GM23338 (cell line): ENCODE data around the gene OR1J1. TPM values are rescaled to one million over a fixed set of nuclear protein-coding genes. Genes with fewer than 3 reads are reported as not detected.

Experiments used
- ATAC-seq: fragments of 200-7000 bp; cut with Tn5 transposase; 3 replicates; pipeline ENCODE4 v1.9.1; 2020
- DNase-seq: peaks from one replicate; pipeline ENCODE4 v3.0.0-alpha.2; 2015; ENCODE audit warnings: low spot score
- H2AFZ ChIP-seq: fragments of 200-600 bp; sonication (generic); 2 replicates; pipeline ENCODE4 v1.8.0; 2016; ENCODE audit warnings: antibody characterized with exemption, mild to moderate bottlenecking, moderate library complexity
- H3F3A ChIP-seq: fragments of 200-600 bp; sonication (generic); replicated peaks from 2 replicates; pipeline ENCODE4 v1.8.0; 2017; ENCODE audit warnings: antibody characterized with exemption, mixed run types, low read depth
- H3K27ac ChIP-seq: fragments of 200-600 bp; sonication (generic); 2 replicates; pipeline ENCODE4 v1.6.1; 2016; ENCODE audit warnings: low read depth
- H3K27me3 ChIP-seq: fragments of 200-600 bp; sonication (generic); 2 replicates; pipeline ENCODE4 v1.8.0; 2016; ENCODE audit warnings: mild to moderate bottlenecking, mixed run types, moderate library complexity; ENCODE audit not compliant: insufficient read depth
- H3K36me3 ChIP-seq: fragments of 200-600 bp; sonication (generic); 2 replicates; pipeline ENCODE4 v1.8.0; 2016; ENCODE audit warnings: mild to moderate bottlenecking; ENCODE audit not compliant: insufficient read depth
- H3K4me1 ChIP-seq: fragments of 200-600 bp; sonication (generic); 2 replicates; pipeline ENCODE4 v1.8.0; 2016; ENCODE audit warnings: mild to moderate bottlenecking, moderate library complexity; ENCODE audit not compliant: insufficient read depth
- H3K4me2 ChIP-seq: fragments of 200-600 bp; sonication (generic); 2 replicates; pipeline ENCODE4 v1.7.1; 2017; ENCODE audit warnings: mixed run types
- H3K4me3 ChIP-seq: fragments of 200-600 bp; sonication (generic); 2 replicates; pipeline ENCODE4 v1.6.1; 2016; ENCODE audit warnings: mixed run types
- H3K79me2 ChIP-seq: fragments of 200-600 bp; sonication (generic); replicated peaks from 2 replicates; pipeline ENCODE4 v1.8.0; 2017; ENCODE audit warnings: mild to moderate bottlenecking; ENCODE audit not compliant: insufficient read depth
- H3K9me2 ChIP-seq: fragments of 200-600 bp; sonication (generic); 2 replicates; pipeline ENCODE4 v1.8.0; 2017; ENCODE audit not compliant: insufficient read depth
- H4K20me1 ChIP-seq: fragments of 200-600 bp; sonication (generic); replicated peaks from 2 replicates; pipeline ENCODE4 v1.8.0; 2017; ENCODE audit warnings: mild to moderate bottlenecking; ENCODE audit not compliant: insufficient read depth
- H3K27ac Mint-ChIP-seq: 2 replicates; pipeline ENCODE4 v1.8.0; 2020; ENCODE audit warnings: inconsistent platforms, mild to moderate bottlenecking, moderate library complexity, mixed read lengths
- H3K27me3 Mint-ChIP-seq: 3 replicates; pipeline ENCODE4 v1.8.0; 2022; ENCODE audit warnings: low read depth, mild to moderate bottlenecking, moderate library complexity, mixed read lengths, inconsistent platforms; ENCODE audit not compliant: insufficient read depth, poor library complexity
- H3K36me3 Mint-ChIP-seq: 3 replicates; pipeline ENCODE4 v1.8.0; 2021; ENCODE audit warnings: low read depth, mild to moderate bottlenecking, inconsistent platforms, moderate library complexity, mixed read lengths
- H3K4me1 Mint-ChIP-seq: 3 replicates; pipeline ENCODE4 v1.8.0; 2020; ENCODE audit warnings: mild to moderate bottlenecking, inconsistent platforms, mixed read lengths
- H3K4me3 Mint-ChIP-seq: 3 replicates; pipeline ENCODE4 v1.8.0; 2021; ENCODE audit warnings: moderate library complexity, mild to moderate bottlenecking, inconsistent platforms, mixed read lengths
- H3K9me3 Mint-ChIP-seq: 3 replicates; pipeline ENCODE4 v1.8.0; 2020; ENCODE audit warnings: moderate library complexity, mild to moderate bottlenecking, inconsistent platforms, mixed read lengths
- CREB1 ChIP-seq: fragments of 250-450 bp; sonication (Bioruptor Pico); IDR thresholded peaks from 2 replicates; pipeline ENCODE4 v1.5.0; 2020; ENCODE audit warnings: low read depth, mild to moderate bottlenecking, moderate library complexity
- CTCF ChIP-seq, 2 experiments: fragments of 200-600 bp in 1 of 2; sonication (generic) in 1 of 2; conservative IDR thresholded peaks; 2 replicates each; pipeline versions ENCODE4 v1.5.1 to v1.6.1; 2016 to 2017; ENCODE audit warnings: antibody characterized with exemption in 2 of 2, low read depth in 2 of 2, mild to moderate bottlenecking in 2 of 2, moderate library complexity in 1 of 2
- ETS1 ChIP-seq: IDR thresholded peaks from 2 replicates; pipeline ENCODE4 v1.6.1; 2016; ENCODE audit warnings: antibody characterized with exemption
- EZH2 ChIP-seq: fragments of 200-600 bp; sonication (generic); IDR thresholded peaks from one replicate; pipeline ENCODE4 v1.8.0; 2017; ENCODE audit warnings: antibody characterized with exemption, mild to moderate bottlenecking, low read depth; ENCODE audit not compliant: unreplicated experiment
- EZH2phosphoT487 ChIP-seq: fragments of 200-600 bp; sonication (generic); IDR thresholded peaks from one replicate; pipeline ENCODE4 v1.8.1; 2018; ENCODE audit warnings: antibody characterized with exemption; ENCODE audit not compliant: unreplicated experiment
- JUNB ChIP-seq: IDR thresholded peaks from one replicate; pipeline ENCODE4 v1.6.1; 2016; ENCODE audit warnings: antibody characterized with exemption; ENCODE audit not compliant: unreplicated experiment
- NANOG ChIP-seq: IDR thresholded peaks from 2 replicates; pipeline ENCODE4 v1.6.1; 2016; ENCODE audit warnings: antibody characterized with exemption, borderline replicate concordance
- POLR2AphosphoS5 ChIP-seq: IDR thresholded peaks from 2 replicates; pipeline ENCODE4 v1.6.1; 2016; ENCODE audit warnings: antibody characterized with exemption, low read depth
- REST ChIP-seq: IDR thresholded peaks from one replicate; pipeline ENCODE4 v1.6.1; 2018; ENCODE audit warnings: antibody characterized with exemption; ENCODE audit not compliant: unreplicated experiment
- STAT1 ChIP-seq: IDR thresholded peaks from one replicate; pipeline ENCODE4 v1.6.1; 2016; ENCODE audit warnings: antibody characterized with exemption; ENCODE audit not compliant: unreplicated experiment
- ZNF114 ChIP-seq: fragments of 250-450 bp; sonication (Bioruptor Pico); IDR thresholded peaks from 2 replicates; pipeline ENCODE4 v1.5.0; 2020; ENCODE audit warnings: mild to moderate bottlenecking, moderate library complexity
- ZNF331 ChIP-seq: fragments of 250-450 bp; sonication (Bioruptor Pico); IDR thresholded peaks from 2 replicates; pipeline ENCODE4 v1.5.0; 2020; ENCODE audit warnings: low read depth, mild to moderate bottlenecking, moderate library complexity
- ZNF462 ChIP-seq: fragments of 250-450 bp; sonication (Bioruptor Pico); IDR thresholded peaks from 2 replicates; pipeline ENCODE4 v1.5.0; 2020; ENCODE audit warnings: mild to moderate bottlenecking, moderate library complexity
- polyA plus RNA-seq: library from polyadenylated mRNA; unstranded; fragments of >200 nt; fragmentation: Nextera tagmentation; extraction: Ambion mirVana; gene quantifications from 2 replicates; pipeline ENCODE4 v1.2.1, GENCODE V29; 2016
- total RNA-seq: library from RNA; depleted of rRNA; stranded (reverse); fragments of >200 nt; shearing (Covaris generic); gene quantifications from 2 replicates; pipeline ENCODE4 v1.2.3, GENCODE V29; 2014

OR1J1 gene
- total and polyA plus RNA-seq, 2 experiments from 2014 or later, result not detected

- H4K20me1 ChIP-seq, result no peaks in the 10 kb centered on the region
Observed at GRCh38 chr9:122456123-122456522, 21.6 kb downstream of the OR1J1 start.

More at GRCh38 chr9:122456123-122456522, 21.6 kb downstream of the OR1J1 start:
- Histone ChIP-seq H3K4me1 (no peaks in the 10 kb centered on the region), H2AFZ (no peak overlapping the region), H3K27ac (no peak overlapping the region), H3K79me2 (no peaks in the 10 kb centered on the region), H3K36me3 (no peaks in the 10 kb centered on the region), H3K27me3 (peaks cover 2% of the 10 kb centered on the region; the same call in 1 of the 2 replicates), H3K4me3 (no peak overlapping the region), H3K4me2 (no peak overlapping the region), H3F3A (no peaks in the 10 kb centered on the region), H3K9me2 (no peaks in the 10 kb centered on the region)
- H3K4me1 Mint-ChIP-seq, result no peaks in the 10 kb centered on the region
- H3K4me3 Mint-ChIP-seq, result no peak overlapping the region
- ATAC-seq (no peak), DNase-seq (no peak)
- no peak overlapping the region for H3K27ac Mint-ChIP-seq
- H3K27me3 Mint-ChIP-seq, result peaks cover 2% of the 10 kb centered on the region
- peaks cover 20% of the 10 kb centered on the region for H3K9me3 Mint-ChIP-seq
- TF ChIP-seq CREB1 (CRISPR knock-in tag) (no peak), ZNF114 (CRISPR knock-in tag) (no peak), EZH2 (no peak), POLR2AphosphoS5 (no peak), ZNF462 (CRISPR knock-in tag) (no peak), STAT1 (no peak), ZNF331 (no peak), JUNB (no peak), CTCF (conservative IDR thresholded peaks at IDR 0.05; ENCODE audit: low read depth in 2 of 2) (no peak), NANOG (no peak), REST (no peak), ETS1 (no peak), EZH2phosphoT487 (no peak)
- no peaks in the 10 kb centered on the region for H3K36me3 Mint-ChIP-seq
